Amniotic epithelial cell (primary cell): ENCODE data around the gene PHEX.

Experiments used
- DNase-seq: peaks from one replicate; pipeline ENCODE4 v3.0.0-alpha.2; 2010; ENCODE audit warnings: low read depth

PHEX gene

GRCh38 chrX:22105231-22105630, 73.1 kb downstream of the PHEX start:
- no peak for DNase-seq

GRCh38 chrX:22105971-22106370, 73.8 kb downstream of the PHEX start:
- DNase-seq, result no peak

GRCh38 chrX:22109442-22109841, 77.3 kb downstream of the PHEX start:
- peak; percentile 7 for DNase-seq

GRCh38 chrX:22110729-22111494, 78.8 kb downstream of the PHEX start:
- no peak for DNase-seq

- DNase-seq, result no peak
These were observed 84.8 kb downstream of the PHEX start for GRCh38 chrX:22116605-22117546.

GRCh38 chrX:22117633-22118032, 85.5 kb downstream of the PHEX start:
- DNase-seq, result no peak

- peak; percentile 13 for DNase-seq
These were observed 86.2 kb downstream of the PHEX start for GRCh38 chrX:22118161-22118830.

- DNase-seq, result no peak
These were observed 89.0 kb downstream of the PHEX start for GRCh38 chrX:22121161-22121560.

- DNase-seq, result peak; percentile 59
These were observed 90.4 kb downstream of the PHEX start for GRCh38 chrX:22122510-22122909.

GRCh38 chrX:22124098-22124497, 92.0 kb downstream of the PHEX start:
- DNase-seq, result no peak

GRCh38 chrX:22125481-22125880, 93.4 kb downstream of the PHEX start:
- DNase-seq, result no peak

GRCh38 chrX:22126327-22126726, 94.2 kb downstream of the PHEX start:
- peak; percentile 15 for DNase-seq

GRCh38 chrX:22128961-22129360, 96.8 kb downstream of the PHEX start:
- no peak for DNase-seq

GRCh38 chrX:22134681-22135080, 102.6 kb downstream of the PHEX start:
- DNase-seq, result peak; percentile 72

- DNase-seq, result peak; percentile 72
These were observed 103.1 kb downstream of the PHEX start for GRCh38 chrX:22135171-22135711.

GRCh38 chrX:22135994-22136684, 104.0 kb downstream of the PHEX start:
- peak; percentile 50 for DNase-seq

GRCh38 chrX:22136711-22137110, 104.6 kb downstream of the PHEX start:
- DNase-seq, result peak; percentile 10

- DNase-seq, result no peak
These were observed 107.7 kb downstream of the PHEX start for GRCh38 chrX:22139822-22140221.

GRCh38 chrX:22141047-22141730, 109.1 kb downstream of the PHEX start:
- DNase-seq, result no peak

- no peak for DNase-seq
These were observed 115.1 kb downstream of the PHEX start for GRCh38 chrX:22147214-22147613.

GRCh38 chrX:22147942-22148341, 115.8 kb downstream of the PHEX start:
- DNase-seq, result no peak
